ENCODE data around the gene SLC8B1.

The SLC8B1 gene

GRCh38 chr12:113318900-113319628 lies 15.8 kb downstream of the SLC8B1 start:
- DNase-seq: no peak

GRCh38 chr12:113318046-113318656 lies 16.8 kb downstream of the SLC8B1 start:
- no peak for DNase-seq

- DNase-seq: no peak
These were observed 17.8 kb downstream of the SLC8B1 start for GRCh38 chr12:113317122-113317521.

GRCh38 chr12:113316155-113316554 lies 18.8 kb downstream of the SLC8B1 start:
- DNase-seq: no peak

GRCh38 chr12:113315358-113315757 lies 19.6 kb downstream of the SLC8B1 start:
- DNase-seq: no peak

- DNase-seq: no peak
These were observed 20.8 kb downstream of the SLC8B1 start for GRCh38 chr12:113314121-113314529.

- peak; percentile 21 for DNase-seq
These were observed 24.4 kb downstream of the SLC8B1 start for GRCh38 chr12:113310489-113310888.

GRCh38 chr12:113306382-113306781 lies 28.5 kb downstream of the SLC8B1 start:
- DNase-seq: no peak

- no peak for DNase-seq
These were observed 29.5 kb downstream of the SLC8B1 start for GRCh38 chr12:113305281-113305856.

- DNase-seq: no peak
These were observed 31.8 kb downstream of the SLC8B1 start for GRCh38 chr12:113302886-113303640.

GRCh38 chr12:113302466-113302865 lies 32.4 kb downstream of the SLC8B1 start:
- DNase-seq: no peak

GRCh38 chr12:113301811-113302210 lies 33.1 kb downstream of the SLC8B1 start:
- no peak for DNase-seq

- DNase-seq: no peak
These were observed 35.2 kb downstream of the SLC8B1 start for GRCh38 chr12:113299619-113300237.

- DNase-seq: no peak
These were observed 35.9 kb downstream of the SLC8B1 start for GRCh38 chr12:113298861-113299545.

GRCh38 chr12:113298472-113298817 lies 36.5 kb downstream of the SLC8B1 start:
- no peak for DNase-seq

- no peak for DNase-seq
These were observed 37.1 kb downstream of the SLC8B1 start for GRCh38 chr12:113297621-113298471.

- no peak for DNase-seq
These were observed 37.7 kb downstream of the SLC8B1 start for GRCh38 chr12:113297214-113297587.

GRCh38 chr12:113296557-113297213 lies 38.2 kb downstream of the SLC8B1 start:
- DNase-seq: no peak

GRCh38 chr12:113295886-113296556 lies 38.9 kb downstream of the SLC8B1 start:
- no peak for DNase-seq

GRCh38 chr12:113293100-113293499 lies 41.8 kb downstream of the SLC8B1 start:
- no peak for DNase-seq

- no peak for DNase-seq
These were observed 42.4 kb downstream of the SLC8B1 start for GRCh38 chr12:113292547-113292946.
